Right renal cortex interstitium (tissue), 3 donors: ENCODE measurements around the gene SLC25A22. TPM values are rescaled to one million over a fixed set of nuclear protein-coding genes. Genes with fewer than 3 reads are reported as not detected.
A peak's percentile ranks its signal among the peaks of the same experiment; 100 is the strongest.

ENCODE experiments used
- DNase-seq, 3 donors: peaks; one replicate each; pipeline ENCODE4 v3.0.0-alpha.2; 2013; ENCODE audit warnings: low read depth in 3 of 3, low spot score in 2 of 3
- polyA plus RNA-seq, 3 donors: library from polyadenylated mRNA; unstranded; fragments of 120-200 nt; gene quantifications; one replicate each; pipeline ENCODE4 v1.2.1, GENCODE V29; 2013; ENCODE audit not compliant: insufficient read length in 3 of 3

Gene SLC25A22
- polyA plus RNA-seq, 3 donors: 10.8 to 11.5 (median 10.9) TPM

DNA sequence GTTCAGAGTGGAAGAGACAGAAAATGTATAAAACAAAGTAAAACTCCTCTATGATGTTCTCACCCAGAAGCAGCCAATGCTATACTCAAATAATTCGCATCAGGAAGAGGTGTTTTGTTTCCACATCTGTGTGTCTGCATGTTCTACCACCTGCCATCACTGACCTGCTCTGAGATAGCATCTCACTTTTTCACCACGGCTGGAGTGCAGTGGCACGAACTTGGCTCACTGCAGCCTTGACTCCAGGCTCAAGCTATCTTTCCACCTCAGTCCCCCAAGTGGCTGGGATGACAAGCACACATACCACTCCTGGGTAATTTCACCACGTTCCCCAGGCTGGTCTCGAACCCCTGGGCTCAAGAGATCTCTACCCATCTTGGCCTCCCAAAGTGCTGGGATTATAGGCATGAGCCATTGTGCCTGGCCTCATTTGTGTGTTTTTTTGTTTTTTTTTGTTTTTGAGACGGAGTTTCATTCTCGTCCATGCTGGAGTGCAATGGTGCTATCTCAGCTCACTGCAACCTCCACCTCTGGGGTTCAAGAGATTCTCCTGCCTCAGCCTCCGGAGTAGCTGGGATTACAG lies 36.5 kb downstream of the SLC25A22 start:
- DNase-seq: no peak

DNA sequence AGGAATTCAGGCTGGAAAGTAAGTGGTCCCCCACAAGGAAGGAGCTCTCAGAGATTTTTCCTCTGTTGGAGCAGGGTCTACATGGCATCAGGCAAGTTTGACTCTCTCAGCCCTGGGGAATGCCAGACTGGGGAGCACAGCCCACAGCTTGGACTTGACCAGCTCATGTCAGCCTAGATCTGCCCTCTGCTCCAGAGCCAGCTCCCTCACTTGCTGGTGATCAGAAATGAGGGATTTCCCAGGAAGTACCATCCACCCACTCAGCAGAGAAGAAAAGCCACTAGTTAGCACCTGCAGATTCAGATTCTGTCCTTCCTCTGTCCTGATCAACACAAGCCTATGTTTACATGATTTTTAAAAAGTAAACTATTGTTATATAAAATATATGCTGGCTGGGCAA lies 37.8 kb downstream of the SLC25A22 start:
- DNase-seq: no peak

DNA sequence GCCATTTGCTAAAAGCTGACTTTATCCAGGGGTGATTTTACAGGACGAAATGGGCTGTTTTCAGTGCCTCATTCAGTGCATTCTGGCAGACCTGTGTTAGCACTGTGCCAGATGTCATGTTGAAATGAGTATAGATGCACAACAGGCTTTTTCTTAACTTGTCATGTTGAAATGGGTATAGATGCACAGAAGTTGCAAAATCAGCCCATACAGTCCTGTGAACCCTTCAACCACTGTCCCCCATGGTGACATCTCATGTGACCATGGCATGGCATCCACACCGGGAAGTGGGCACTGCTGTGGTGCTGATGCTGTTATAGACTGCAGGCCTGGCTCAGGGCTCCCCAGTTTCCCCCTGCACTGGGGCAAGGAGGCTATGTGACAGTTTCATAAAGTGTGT lies 48.4 kb downstream of the SLC25A22 start:
- no peak for DNase-seq

DNA sequence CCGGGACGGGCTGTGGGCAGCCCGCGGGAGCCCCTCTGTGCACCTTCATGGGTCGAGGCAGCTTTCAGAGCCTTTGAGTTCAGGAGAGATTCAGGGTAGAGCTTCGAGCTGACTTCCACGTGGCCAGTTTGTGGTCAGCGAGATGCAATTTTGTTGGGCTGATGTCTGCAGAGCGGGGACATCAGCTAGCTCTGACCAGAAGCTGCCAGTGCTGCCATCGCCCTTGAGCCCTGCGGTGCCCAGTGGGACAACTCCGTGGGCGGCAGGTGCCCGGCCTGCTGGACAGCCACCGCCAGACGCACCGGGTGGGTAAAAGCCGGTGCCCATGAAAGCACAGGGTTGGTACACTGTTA lies 50.1 kb downstream of the SLC25A22 start:
- DNase-seq: no peak

DNA sequence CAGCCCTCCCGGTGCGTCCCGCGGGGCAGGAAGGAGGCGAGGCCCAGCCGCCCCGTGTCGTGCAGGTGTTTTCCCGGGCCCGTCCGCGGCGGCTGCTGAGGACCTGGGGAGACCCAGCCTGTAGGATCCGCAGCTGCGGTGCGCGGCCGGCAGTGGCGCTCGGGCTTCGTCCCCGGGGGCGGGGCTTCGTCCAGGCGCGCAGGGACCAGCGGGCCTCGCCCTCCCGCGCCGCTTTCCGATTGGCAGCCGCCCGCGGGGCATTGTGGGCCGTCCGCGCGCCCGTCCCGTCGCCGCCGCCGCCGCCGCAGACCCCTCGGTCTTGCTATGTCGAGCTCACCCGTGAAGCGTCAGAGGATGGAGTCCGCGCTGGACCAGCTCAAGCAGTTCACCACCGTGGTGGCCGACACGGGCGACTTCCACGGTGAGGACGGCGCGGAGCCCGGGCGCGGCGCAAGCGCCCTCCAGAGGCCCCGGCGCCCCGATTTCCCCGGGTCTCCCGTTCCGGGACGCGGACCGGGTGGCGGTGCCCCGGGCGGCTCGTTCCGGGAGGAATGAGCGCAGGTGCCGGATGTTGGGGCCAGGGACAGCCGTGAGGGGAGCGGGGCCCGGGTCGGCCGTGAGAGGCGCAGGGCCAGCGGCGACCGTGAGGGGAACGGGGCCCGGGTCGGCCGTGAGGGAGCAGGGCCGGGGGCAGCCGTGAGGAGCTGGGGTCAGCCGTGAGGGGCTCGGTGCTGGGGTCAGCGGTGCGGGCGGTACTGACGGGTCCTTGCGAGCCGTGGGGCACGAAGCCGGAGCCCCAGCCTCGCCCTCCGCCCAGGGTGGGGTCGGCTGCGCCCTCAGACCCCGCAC lies 50.7 kb downstream of the SLC25A22 start, which contains the start of gene TALDO1:
Gene TALDO1, plus strand, starts transcription at position 307 of the 849 bp plus-strand sequence. Its CDS starts 18 bp downstream, at position 325.
- peak in 2 of 3 donors; percentile 71 to 80 for DNase-seq

DNA sequence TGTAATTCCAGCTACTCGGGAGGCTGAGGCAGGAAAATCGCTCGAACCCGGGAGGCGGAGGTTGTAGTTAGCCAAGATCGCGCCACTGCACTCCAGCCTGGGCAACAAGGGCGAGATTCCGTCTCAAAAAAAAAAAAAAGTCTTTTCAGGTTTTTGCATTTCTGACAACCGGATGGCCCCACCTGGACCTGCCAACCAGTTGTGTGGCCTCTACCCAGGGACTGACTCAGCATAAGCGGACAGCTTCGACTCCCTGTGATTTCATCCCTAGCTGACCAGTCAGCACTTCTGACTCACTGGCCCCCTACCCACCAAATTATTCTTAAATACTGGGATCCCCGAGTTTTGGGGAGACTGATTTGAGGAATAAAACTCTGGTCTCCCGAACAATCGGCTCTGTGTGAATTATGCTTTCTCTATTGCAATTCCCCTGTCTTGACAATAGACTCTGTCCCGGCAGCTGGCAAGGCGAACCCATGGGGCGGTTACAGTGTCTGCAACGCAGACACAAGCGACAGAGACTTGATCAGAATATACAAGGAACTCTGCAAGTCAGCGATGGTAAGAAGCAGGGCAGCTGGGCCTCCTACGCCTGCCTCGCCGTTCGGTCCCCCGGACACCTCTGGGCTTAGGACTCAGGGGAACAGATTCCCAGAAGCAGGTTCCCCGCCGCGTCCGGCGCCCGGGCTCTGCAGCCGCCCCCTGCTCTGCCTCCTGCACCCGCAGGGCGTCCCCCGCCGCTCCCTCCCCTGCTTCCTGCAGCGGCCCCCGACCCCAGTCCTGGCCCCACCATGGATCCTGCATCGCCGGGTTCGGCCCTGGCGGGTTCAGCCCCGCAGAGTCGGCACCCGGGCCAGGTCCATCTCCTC lies 51.6 kb downstream of the SLC25A22 start:
- DNase-seq: no peak

DNA sequence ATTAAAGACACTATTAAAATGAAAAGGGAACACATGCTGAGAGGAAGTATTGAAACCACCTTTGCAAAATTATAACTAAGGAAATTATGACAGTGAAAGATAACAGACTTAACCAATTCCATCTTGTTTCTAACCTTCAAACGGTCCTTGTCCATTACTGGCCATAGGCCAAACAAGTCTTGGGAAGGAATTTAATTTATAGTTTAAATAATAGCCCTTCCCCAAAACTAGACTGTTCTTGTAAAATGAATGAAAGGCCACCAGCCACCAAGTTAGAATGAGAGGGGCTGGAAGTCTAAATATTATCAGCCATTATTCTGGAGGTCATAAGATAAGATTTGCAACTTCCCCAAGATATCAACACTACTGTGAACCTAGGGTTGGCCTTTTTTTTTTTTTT lies 52.7 kb downstream of the SLC25A22 start:
- DNase-seq: no peak

DNA sequence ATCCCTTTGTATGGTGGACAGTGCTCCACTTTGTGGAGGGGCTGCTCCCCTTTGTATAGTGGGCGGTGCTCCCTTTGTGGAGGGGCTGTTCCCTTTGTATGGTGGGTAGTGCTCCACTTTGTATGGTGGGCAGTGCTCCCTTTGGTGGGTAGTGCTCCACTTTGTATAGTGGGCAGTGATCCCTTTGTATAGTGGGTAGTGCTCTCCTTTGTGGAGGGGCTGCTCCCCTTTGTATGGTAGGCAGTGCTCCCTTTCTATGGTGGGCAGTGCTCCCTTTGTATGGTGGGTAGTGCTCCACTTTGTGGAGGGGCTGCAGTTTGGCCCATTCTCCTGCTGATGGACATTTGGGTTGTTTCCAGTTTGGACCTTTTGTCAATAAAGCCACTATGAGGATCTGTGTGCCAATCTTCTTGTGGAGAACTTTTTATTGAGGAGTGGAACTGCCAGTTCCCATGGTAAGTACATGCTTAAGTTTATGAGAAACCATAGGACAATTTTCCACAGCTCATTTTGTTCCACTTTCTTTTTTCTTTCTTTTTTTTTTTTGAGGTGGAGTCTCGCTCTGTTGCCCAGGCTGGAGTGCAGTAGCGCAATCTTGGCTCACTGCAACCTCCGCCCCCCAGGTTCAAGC lies 55.4 kb downstream of the SLC25A22 start:
- no peak for DNase-seq

DNA sequence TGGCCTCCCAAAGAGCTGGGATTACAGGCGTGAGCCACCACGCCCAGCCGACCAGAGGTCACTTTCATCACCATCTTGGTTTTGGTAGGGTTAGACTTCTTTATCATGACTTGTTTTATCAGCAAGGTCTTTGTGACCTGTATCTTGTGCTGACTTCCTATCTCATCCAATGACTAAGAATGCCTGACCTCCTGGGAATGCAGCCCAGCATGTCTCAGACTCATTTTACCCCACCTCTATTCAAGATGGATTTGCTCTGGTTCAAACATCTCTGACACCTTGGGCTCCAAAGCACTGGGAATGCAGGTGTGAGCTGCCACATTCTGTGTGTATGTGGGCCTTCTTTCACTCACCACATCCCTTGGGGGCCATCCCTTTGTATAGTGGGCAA lies 55.9 kb downstream of the SLC25A22 start:
- no peak for DNase-seq

Other genes with a start within 250 kb of the SLC25A22 start
- gene LMNTD2, start 237.5 kb downstream of the SLC25A22 start, polyA plus RNA-seq: 1 to 10 TPM; 2.6 to 2.7 (median 2.6) TPM
- 10 to 100 TPM; 33.3 to 42.0 (median 37.5) TPM for gene RASSF7, start 237.3 kb downstream of the SLC25A22 start, polyA plus RNA-seq
- gene PHRF1, start 221.8 kb downstream of the SLC25A22 start, polyA plus RNA-seq: 10 to 100 TPM; 17.9 to 20.7 (median 18.4) TPM
- 1 to 10 TPM; 5.9 to 8.0 (median 7.3) TPM for gene IRF7, start 182.3 kb downstream of the SLC25A22 start, polyA plus RNA-seq
- gene CDHR5, start 173.3 kb downstream of the SLC25A22 start, polyA plus RNA-seq: 10 to 100 TPM; 31.0 to 42.2 (median 41.3) TPM
- 1 to 10 TPM in 2 of 3 donors, under 1 TPM in 1; 0.76 to 1.6 (median 1.5) TPM for gene SCT, start 171.1 kb downstream of the SLC25A22 start, polyA plus RNA-seq
- 1 to 10 TPM; 1.4 to 2.4 (median 1.6) TPM for gene DRD4, start 161.0 kb downstream of the SLC25A22 start, polyA plus RNA-seq
- gene DEAF1, start 103.1 kb downstream of the SLC25A22 start, polyA plus RNA-seq: 10 to 100 TPM; 30.6 to 52.9 (median 43.5) TPM
- gene TMEM80, start 102.5 kb downstream of the SLC25A22 start, polyA plus RNA-seq: 10 to 100 TPM; 31.0 to 38.4 (median 33.2) TPM
- 100 to 1,000 TPM in 1 of 3 donors, 10 to 100 TPM in 2; 89.8 to 112 (median 91.2) TPM for gene EPS8L2, start 92.0 kb downstream of the SLC25A22 start, polyA plus RNA-seq
- gene TALDO1, start 50.8 kb downstream of the SLC25A22 start, polyA plus RNA-seq: 100 to 1,000 TPM; 109 to 129 (median 120) TPM
- 10 to 100 TPM; 47.3 to 62.5 (median 53.8) TPM for gene GATD1, start 20.8 kb downstream of the SLC25A22 start, polyA plus RNA-seq
- gene CEND1, start 8.2 kb downstream of the SLC25A22 start, polyA plus RNA-seq: under 1 TPM; 0.24 to 0.29 (median 0.27) TPM
- 1 to 10 TPM; 5.4 to 6.9 (median 5.6) TPM for gene PIDD1, start 7.0 kb upstream of the SLC25A22 start, polyA plus RNA-seq
- 100 to 1,000 TPM; 827 to 976 (median 885) TPM for gene RPLP2, start 11.7 kb upstream of the SLC25A22 start, polyA plus RNA-seq
- 10 to 100 TPM; 32.7 to 45.4 (median 38.1) TPM for gene PNPLA2, start 20.6 kb upstream of the SLC25A22 start, polyA plus RNA-seq
- gene CRACR2B, start 29.6 kb upstream of the SLC25A22 start, polyA plus RNA-seq: 10 to 100 TPM in 1 of 3 donors, 1 to 10 TPM in 2; 9.1 to 12.0 (median 9.7) TPM
- gene CD151, start 34.7 kb upstream of the SLC25A22 start, polyA plus RNA-seq: 100 to 1,000 TPM; 184 to 238 (median 188) TPM
- 100 to 1,000 TPM in 1 of 3 donors, 10 to 100 TPM in 2; 76.3 to 103 (median 86.9) TPM for gene POLR2L, start 44.2 kb upstream of the SLC25A22 start, polyA plus RNA-seq
- gene TSPAN4, start 44.6 kb upstream of the SLC25A22 start, polyA plus RNA-seq: 10 to 100 TPM; 55.0 to 71.2 (median 64.1) TPM
- gene CHID1, start 112.5 kb upstream of the SLC25A22 start, polyA plus RNA-seq: 100 to 1,000 TPM; 103 to 117 (median 110) TPM
- 10 to 100 TPM; 96.8 to 99.9 (median 98.5) TPM for gene AP2A2, start 127.6 kb upstream of the SLC25A22 start, polyA plus RNA-seq
- 10 to 100 TPM; 10.6 to 17.8 (median 14.3) TPM for gene MUC6, start 238.4 kb upstream of the SLC25A22 start, polyA plus RNA-seq